NCI-H2196 (cell line): ENCODE results near the gene CHRM5.
A peak's percentile ranks its signal among the peaks of the same experiment; 100 is the strongest.
"Not testable (repeated sequence)": the region's sequence is repeated elsewhere in the genome, so short reads cannot be mapped to it uniquely, and the experiment has no call there.

Experiments
- DNase-seq: peaks from one replicate; lab custom pipeline; 2025; ENCODE audit not compliant: unreplicated experiment; lab: John Stamatoyannopoulos, UW

The CHRM5 gene

GRCh38 chr15:34038871-34039789 is 70.8 kb downstream of the CHRM5 start, which contains the start of gene AVEN:
Gene AVEN, minus strand, starts transcription at chr15:34039204. Its CDS starts 158 bp downstream, at chr15:34039046.
- DNase-seq, result peak; percentile 5

- DNase-seq, result no peak
These were observed 71.5 kb downstream of the CHRM5 start for GRCh38 chr15:34039790-34040113.

GRCh38 chr15:34043391-34043790 is 75.1 kb downstream of the CHRM5 start:
- DNase-seq, result no peak

GRCh38 chr15:34043813-34044212 is 75.5 kb downstream of the CHRM5 start:
- no peak for DNase-seq

GRCh38 chr15:34046471-34047145 is 78.3 kb downstream of the CHRM5 start:
- DNase-seq, result no peak

GRCh38 chr15:34047893-34048775 is 79.8 kb downstream of the CHRM5 start:
- no peak for DNase-seq

GRCh38 chr15:34049112-34049511 is 80.8 kb downstream of the CHRM5 start:
- DNase-seq, result no peak

- DNase-seq, result not testable (repeated sequence)
These were observed 82.1 kb downstream of the CHRM5 start for GRCh38 chr15:34050385-34050784.

- DNase-seq, result no peak
These were observed 85.9 kb downstream of the CHRM5 start for GRCh38 chr15:34054081-34054707.

GRCh38 chr15:34055868-34056595 is 87.7 kb downstream of the CHRM5 start:
- no peak for DNase-seq

- no peak for DNase-seq
These were observed 88.6 kb downstream of the CHRM5 start for GRCh38 chr15:34056911-34057310.

- DNase-seq, result no peak
These were observed 91.2 kb downstream of the CHRM5 start for GRCh38 chr15:34059476-34059875.

GRCh38 chr15:34059946-34060345 is 91.6 kb downstream of the CHRM5 start:
- no peak for DNase-seq

GRCh38 chr15:34064438-34064837 is 96.1 kb downstream of the CHRM5 start:
- DNase-seq, result no peak

GRCh38 chr15:34065261-34065660 is 97.0 kb downstream of the CHRM5 start:
- no peak for DNase-seq

- DNase-seq, result no peak
These were observed 97.6 kb downstream of the CHRM5 start for GRCh38 chr15:34065941-34066340.

GRCh38 chr15:34070003-34070402 is 101.7 kb downstream of the CHRM5 start:
- no peak for DNase-seq

GRCh38 chr15:34076785-34077184 is 108.5 kb downstream of the CHRM5 start:
- DNase-seq, result no peak

GRCh38 chr15:34078900-34079299 is 110.6 kb downstream of the CHRM5 start:
- DNase-seq, result no peak

GRCh38 chr15:34079904-34080303 is 111.6 kb downstream of the CHRM5 start:
- no peak for DNase-seq
